Activated naive CD4-positive, alpha-beta T cell treated with anti-CD3 and anti-CD28 coated beads, Interleukin-2, amount 10 ng/mL, durations not matched to agents 7 days and 5 days (primary cell): ENCODE measurements around the gene PRKCA.

Source experiments
- CTCF ChIA-PET: fragments of 350-600 bp; sonication (Branson Sonifier 250); formaldehyde crosslinking; loops from one replicate; lab custom pipeline; 2021; ENCODE audit warnings: antibody characterized with exemption; lab: Charles Lee
- DNase-seq: peaks from one replicate; pipeline ENCODE4 v3.0.0-alpha.2; 2020
- H3K27ac Mint-ChIP-seq: one replicate; pipeline ENCODE4 v1.8.0; 2021; ENCODE audit warnings: mild to moderate bottlenecking, moderate library complexity, mixed read lengths
- H3K27me3 Mint-ChIP-seq: one replicate; pipeline ENCODE4 v1.8.0; 2021; ENCODE audit warnings: mild to moderate bottlenecking, mixed read lengths
- H3K36me3 Mint-ChIP-seq: one replicate; pipeline ENCODE4 v1.8.0; 2021; ENCODE audit warnings: mixed read lengths
- H3K4me1 Mint-ChIP-seq: one replicate; pipeline ENCODE4 v1.8.0; 2021; ENCODE audit warnings: mixed read lengths
- H3K4me3 Mint-ChIP-seq: one replicate; pipeline ENCODE4 v1.8.0; 2021; ENCODE audit warnings: mild to moderate bottlenecking, moderate library complexity, mixed read lengths
- H3K9me3 Mint-ChIP-seq: one replicate; pipeline ENCODE4 v1.8.0; 2021; ENCODE audit warnings: mixed read lengths

Gene PRKCA

GRCh38 chr17:66835476-66835875 is 533.1 kb downstream of the PRKCA start:
- DNase-seq: no peak
- CTCF ChIA-PET: no interaction called here
- Mint-ChIP-seq H3K27ac (no peak overlapping the region), H3K27me3 (peaks cover 72% of the 10 kb centered on the region), H3K4me3 (no peak overlapping the region), H3K4me1 (no peaks in the 10 kb centered on the region), H3K9me3 (no peaks in the 10 kb centered on the region), H3K36me3 (no peaks in the 10 kb centered on the region)

- no peaks in the 10 kb centered on the region for H3K36me3 Mint-ChIP-seq
- CTCF ChIA-PET: no interaction called here
- no peak overlapping the region for H3K4me3 Mint-ChIP-seq
- peaks cover 68% of the 10 kb centered on the region for H3K27me3 Mint-ChIP-seq
- DNase-seq: no peak
- H3K9me3 Mint-ChIP-seq: no peaks in the 10 kb centered on the region
- H3K27ac Mint-ChIP-seq: no peak overlapping the region
- no peaks in the 10 kb centered on the region for H3K4me1 Mint-ChIP-seq
Observed at GRCh38 chr17:66836063-66837005, 533.9 kb downstream of the PRKCA start.

- H3K27me3 Mint-ChIP-seq: peaks cover 61% of the 10 kb centered on the region
- no peaks in the 10 kb centered on the region for H3K4me1 Mint-ChIP-seq
Observed at GRCh38 chr17:66837226-66837625, 534.8 kb downstream of the PRKCA start.

GRCh38 chr17:66837885-66838665 is 535.7 kb downstream of the PRKCA start:
- Mint-ChIP-seq H3K27ac (no peak overlapping the region), H3K27me3 (peaks cover 60% of the 10 kb centered on the region), H3K4me3 (no peak overlapping the region), H3K9me3 (no peaks in the 10 kb centered on the region), H3K36me3 (no peaks in the 10 kb centered on the region), H3K4me1 (no peaks in the 10 kb centered on the region)
- CTCF ChIA-PET: no interaction called here
- DNase-seq: no peak

More at GRCh38 chr17:66837226-66837625, 534.8 kb downstream of the PRKCA start:
- no peak for DNase-seq
- no peak overlapping the region for H3K4me3 Mint-ChIP-seq
- CTCF ChIA-PET: no interaction called here
- H3K36me3 Mint-ChIP-seq: no peaks in the 10 kb centered on the region
- no peaks in the 10 kb centered on the region for H3K9me3 Mint-ChIP-seq
- H3K27ac Mint-ChIP-seq: no peak overlapping the region

GRCh38 chr17:66839616-66840015 is 537.2 kb downstream of the PRKCA start:
- Mint-ChIP-seq H3K9me3 (no peaks in the 10 kb centered on the region), H3K4me3 (no peak overlapping the region), H3K36me3 (no peaks in the 10 kb centered on the region), H3K27me3 (peaks cover 45% of the 10 kb centered on the region), H3K27ac (no peak overlapping the region), H3K4me1 (no peaks in the 10 kb centered on the region)
- no peak for DNase-seq
- CTCF ChIA-PET: no interaction called here

GRCh38 chr17:66840061-66840460 is 537.6 kb downstream of the PRKCA start:
- no peak overlapping the region for H3K4me3 Mint-ChIP-seq
- no peak for DNase-seq
- H3K36me3 Mint-ChIP-seq: no peaks in the 10 kb centered on the region
- no peak overlapping the region for H3K27ac Mint-ChIP-seq
- H3K9me3 Mint-ChIP-seq: no peaks in the 10 kb centered on the region
- H3K27me3 Mint-ChIP-seq: peaks cover 42% of the 10 kb centered on the region
- CTCF ChIA-PET: no interaction called here
- no peaks in the 10 kb centered on the region for H3K4me1 Mint-ChIP-seq

GRCh38 chr17:66841328-66841727 is 538.9 kb downstream of the PRKCA start:
- H3K4me3 Mint-ChIP-seq: no peak overlapping the region
- CTCF ChIA-PET: no interaction called here
- no peak overlapping the region for H3K27ac Mint-ChIP-seq
- peaks cover 3% of the 10 kb centered on the region for H3K9me3 Mint-ChIP-seq
- DNase-seq: no peak
- H3K4me1 Mint-ChIP-seq: no peaks in the 10 kb centered on the region
- H3K36me3 Mint-ChIP-seq: no peaks in the 10 kb centered on the region
- H3K27me3 Mint-ChIP-seq: peaks cover 30% of the 10 kb centered on the region

- Mint-ChIP-seq H3K4me3 (no peak overlapping the region), H3K27me3 (peaks cover 26% of the 10 kb centered on the region), H3K36me3 (no peaks in the 10 kb centered on the region), H3K27ac (no peak overlapping the region), H3K9me3 (peaks cover 6% of the 10 kb centered on the region), H3K4me1 (no peaks in the 10 kb centered on the region)
- CTCF ChIA-PET: no interaction called here
- no peak for DNase-seq
Observed at GRCh38 chr17:66841744-66842143, 539.3 kb downstream of the PRKCA start.

- no peaks in the 10 kb centered on the region for H3K36me3 Mint-ChIP-seq
- H3K27ac Mint-ChIP-seq: no peak overlapping the region
- H3K4me1 Mint-ChIP-seq: no peaks in the 10 kb centered on the region
- CTCF ChIA-PET: no interaction called here
- H3K9me3 Mint-ChIP-seq: peaks cover 6% of the 10 kb centered on the region
- H3K27me3 Mint-ChIP-seq: peaks cover 18% of the 10 kb centered on the region
- no peak overlapping the region for H3K4me3 Mint-ChIP-seq
- DNase-seq: no peak
Observed at GRCh38 chr17:66842505-66842904, 540.1 kb downstream of the PRKCA start.

- DNase-seq: no peak
- Mint-ChIP-seq H3K36me3 (no peaks in the 10 kb centered on the region), H3K4me3 (no peak overlapping the region), H3K27ac (no peak overlapping the region), H3K9me3 (peaks cover 6% of the 10 kb centered on the region), H3K27me3 (peaks cover 16% of the 10 kb centered on the region), H3K4me1 (no peaks in the 10 kb centered on the region)
- CTCF ChIA-PET: interaction anchor here (0.7 kb wide), 1 partner anchor 118 kb away, joined by 3 read pairs; no protein-coding TSS in a partner anchor
Observed at GRCh38 chr17:66842959-66843358, 540.5 kb downstream of the PRKCA start.

GRCh38 chr17:66843627-66844026 is 541.2 kb downstream of the PRKCA start:
- Mint-ChIP-seq H3K36me3 (no peaks in the 10 kb centered on the region), H3K9me3 (peaks cover 6% of the 10 kb centered on the region), H3K4me1 (no peaks in the 10 kb centered on the region), H3K27ac (no peak overlapping the region), H3K4me3 (no peak overlapping the region), H3K27me3 (peaks cover 12% of the 10 kb centered on the region)
- CTCF ChIA-PET: interaction anchor here (0.7 to 1.0 kb wide), 2 partner anchors 11 to 117 kb away, joined by 3 read pairs; no protein-coding TSS in a partner anchor
- no peak for DNase-seq

GRCh38 chr17:66847704-66848103 is 545.3 kb downstream of the PRKCA start:
- CTCF ChIA-PET: no interaction called here
- H3K9me3 Mint-ChIP-seq: peaks cover 6% of the 10 kb centered on the region
- H3K4me3 Mint-ChIP-seq: no peak overlapping the region
- no peaks in the 10 kb centered on the region for H3K36me3 Mint-ChIP-seq
- DNase-seq: no peak
- peaks cover 6% of the 10 kb centered on the region for H3K27me3 Mint-ChIP-seq
- H3K4me1 Mint-ChIP-seq: no peaks in the 10 kb centered on the region
- H3K27ac Mint-ChIP-seq: no peak overlapping the region

GRCh38 chr17:66848496-66848895 is 546.1 kb downstream of the PRKCA start:
- Mint-ChIP-seq H3K36me3 (no peaks in the 10 kb centered on the region), H3K9me3 (peaks cover 6% of the 10 kb centered on the region), H3K27me3 (peaks cover 8% of the 10 kb centered on the region), H3K4me3 (no peak overlapping the region), H3K27ac (no peak overlapping the region), H3K4me1 (no peaks in the 10 kb centered on the region)
- CTCF ChIA-PET: no interaction called here
- DNase-seq: no peak

- Mint-ChIP-seq H3K4me1 (no peaks in the 10 kb centered on the region), H3K9me3 (peaks cover 6% of the 10 kb centered on the region), H3K27me3 (peaks cover 8% of the 10 kb centered on the region), H3K4me3 (no peak overlapping the region), H3K27ac (no peak overlapping the region), H3K36me3 (no peaks in the 10 kb centered on the region)
- no peak for DNase-seq
- CTCF ChIA-PET: no interaction called here
Observed at GRCh38 chr17:66849032-66849655, 546.7 kb downstream of the PRKCA start.
